Measurements from ENCODE around the gene MCM5.
"Not testable (repeated sequence)": the region's sequence is repeated elsewhere in the genome, so short reads cannot be mapped to it uniquely, and the experiment has no call there.

MCM5 gene

DNA sequence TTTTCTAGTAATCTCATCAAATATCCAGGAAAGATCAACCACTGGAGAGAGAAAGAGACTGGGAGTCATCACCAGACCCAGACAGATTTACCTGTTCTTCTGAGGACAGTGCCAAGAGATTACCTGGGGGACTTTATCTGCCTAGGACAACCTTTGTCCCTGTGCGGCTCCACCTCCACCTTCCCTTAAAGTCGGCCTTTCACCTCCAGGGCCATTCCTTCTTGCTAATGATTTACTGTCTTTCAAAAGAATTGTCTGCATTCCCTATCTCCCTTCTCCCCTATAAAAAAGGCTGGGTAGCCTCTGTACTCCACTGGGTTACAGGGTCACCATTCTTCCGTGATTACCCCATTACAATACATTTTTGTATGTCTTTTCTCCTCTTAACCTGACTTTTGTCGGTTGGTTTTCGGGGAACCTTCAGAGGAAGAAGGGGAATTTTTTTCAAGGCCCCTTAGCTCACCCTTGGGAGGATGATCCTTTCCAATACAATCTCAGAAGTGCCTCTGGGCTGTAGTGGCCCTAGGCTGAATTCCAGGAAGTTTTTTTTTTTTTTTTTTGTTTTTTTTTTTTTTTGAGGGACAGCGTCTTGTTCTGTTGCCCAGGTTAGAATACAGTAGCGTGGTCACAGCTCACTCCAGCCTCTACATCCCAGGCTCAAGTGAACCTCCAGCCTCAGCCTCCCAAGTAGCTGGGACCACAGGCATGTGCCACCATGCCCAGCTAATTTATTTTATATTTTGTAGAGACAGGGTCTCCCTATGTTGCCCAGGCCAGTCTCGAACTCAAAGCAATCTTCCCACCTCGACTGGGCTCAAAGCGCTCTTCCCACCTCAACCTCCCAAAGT is 20.6 kb upstream of the MCM5 start:
- DNase-seq = no peak

- DNase-seq = no peak
Measured at GRCh38 chr22:35380013-35380412, 19.9 kb upstream of the MCM5 start.

- DNase-seq = peak in 3 of 5 donors; percentile 11 to 80 (median 23)
Measured at GRCh38 chr22:35380537-35381423, 19.2 kb upstream of the MCM5 start, which contains the start of gene HMOX1. Gene HMOX1, plus strand, starts transcription at chr22:35381096. Its CDS starts 78 bp downstream, at chr22:35381174.

GRCh38 chr22:35381424-35382009 is 18.4 kb upstream of the MCM5 start:
- DNase-seq = no peak

GRCh38 chr22:35383679-35384071 is 16.3 kb upstream of the MCM5 start:
- DNase-seq = no peak

DNA sequence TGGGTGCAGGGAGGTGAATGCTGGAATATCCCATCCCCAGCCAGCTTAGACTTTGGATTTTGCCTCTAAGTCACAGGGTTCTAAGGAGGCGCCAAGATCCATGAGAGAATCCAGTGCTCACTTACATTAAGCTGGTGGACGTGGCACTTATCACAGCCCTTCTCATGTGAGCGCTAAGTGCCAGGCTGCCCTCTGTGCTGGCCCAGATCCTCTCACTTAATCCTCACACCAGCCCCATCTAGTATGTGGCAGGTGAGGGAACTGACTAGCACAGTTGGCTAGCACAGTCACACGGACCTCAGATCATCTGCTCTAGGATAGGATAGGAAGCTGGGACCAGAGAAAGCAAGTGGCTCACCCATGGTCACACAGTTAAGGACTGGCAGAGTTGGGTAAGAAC is 15.4 kb upstream of the MCM5 start:
- no peak for DNase-seq

DNA sequence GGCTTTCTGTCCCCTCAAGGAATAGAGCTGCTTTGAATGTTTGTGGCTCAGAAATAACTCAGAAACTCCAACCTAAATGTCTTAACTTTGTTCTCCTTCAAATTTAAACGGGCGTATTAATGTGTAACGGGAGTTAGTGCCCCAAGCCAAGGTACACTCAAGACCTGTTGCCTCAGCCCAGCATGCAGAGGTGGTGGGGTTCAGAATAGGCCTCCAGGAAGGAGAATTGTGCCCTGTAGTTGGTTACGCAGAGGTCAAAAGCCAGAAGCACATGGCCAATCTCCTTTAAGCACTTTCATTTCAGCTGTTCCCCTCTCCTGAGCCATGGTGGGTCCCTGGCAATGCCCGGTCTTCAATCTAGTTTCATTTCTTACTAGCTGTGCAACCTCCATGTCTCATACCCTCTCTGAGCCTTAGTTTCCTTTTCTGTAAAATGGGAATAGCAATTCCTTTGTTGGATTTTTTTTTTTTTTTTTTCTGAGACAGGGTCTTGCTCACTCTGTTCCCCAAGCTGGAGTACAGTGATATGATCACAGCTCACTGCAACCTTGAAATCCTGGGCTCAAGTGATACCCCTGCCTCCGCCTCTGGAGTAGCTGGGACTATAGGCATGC is 14.9 kb upstream of the MCM5 start:
- no peak for DNase-seq

DNA sequence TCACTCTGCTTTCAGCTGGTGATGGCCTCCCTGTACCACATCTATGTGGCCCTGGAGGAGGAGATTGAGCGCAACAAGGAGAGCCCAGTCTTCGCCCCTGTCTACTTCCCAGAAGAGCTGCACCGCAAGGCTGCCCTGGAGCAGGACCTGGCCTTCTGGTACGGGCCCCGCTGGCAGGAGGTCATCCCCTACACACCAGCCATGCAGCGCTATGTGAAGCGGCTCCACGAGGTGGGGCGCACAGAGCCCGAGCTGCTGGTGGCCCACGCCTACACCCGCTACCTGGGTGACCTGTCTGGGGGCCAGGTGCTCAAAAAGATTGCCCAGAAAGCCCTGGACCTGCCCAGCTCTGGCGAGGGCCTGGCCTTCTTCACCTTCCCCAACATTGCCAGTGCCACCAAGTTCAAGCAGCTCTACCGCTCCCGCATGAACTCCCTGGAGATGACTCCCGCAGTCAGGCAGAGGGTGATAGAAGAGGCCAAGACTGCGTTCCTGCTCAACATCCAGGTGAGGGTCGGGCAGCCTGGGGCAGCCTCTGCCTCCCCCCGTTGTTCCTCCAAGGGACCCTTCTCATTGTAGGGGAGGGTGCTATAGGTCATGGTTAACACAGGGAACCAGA is 13.2 kb upstream of the MCM5 start:
- no peak for DNase-seq

GRCh38 chr22:35390933-35391332 is 9.0 kb upstream of the MCM5 start:
- no peak for DNase-seq

- DNase-seq = no peak
Measured at GRCh38 chr22:35392357-35392756, 7.6 kb upstream of the MCM5 start.

DNA sequence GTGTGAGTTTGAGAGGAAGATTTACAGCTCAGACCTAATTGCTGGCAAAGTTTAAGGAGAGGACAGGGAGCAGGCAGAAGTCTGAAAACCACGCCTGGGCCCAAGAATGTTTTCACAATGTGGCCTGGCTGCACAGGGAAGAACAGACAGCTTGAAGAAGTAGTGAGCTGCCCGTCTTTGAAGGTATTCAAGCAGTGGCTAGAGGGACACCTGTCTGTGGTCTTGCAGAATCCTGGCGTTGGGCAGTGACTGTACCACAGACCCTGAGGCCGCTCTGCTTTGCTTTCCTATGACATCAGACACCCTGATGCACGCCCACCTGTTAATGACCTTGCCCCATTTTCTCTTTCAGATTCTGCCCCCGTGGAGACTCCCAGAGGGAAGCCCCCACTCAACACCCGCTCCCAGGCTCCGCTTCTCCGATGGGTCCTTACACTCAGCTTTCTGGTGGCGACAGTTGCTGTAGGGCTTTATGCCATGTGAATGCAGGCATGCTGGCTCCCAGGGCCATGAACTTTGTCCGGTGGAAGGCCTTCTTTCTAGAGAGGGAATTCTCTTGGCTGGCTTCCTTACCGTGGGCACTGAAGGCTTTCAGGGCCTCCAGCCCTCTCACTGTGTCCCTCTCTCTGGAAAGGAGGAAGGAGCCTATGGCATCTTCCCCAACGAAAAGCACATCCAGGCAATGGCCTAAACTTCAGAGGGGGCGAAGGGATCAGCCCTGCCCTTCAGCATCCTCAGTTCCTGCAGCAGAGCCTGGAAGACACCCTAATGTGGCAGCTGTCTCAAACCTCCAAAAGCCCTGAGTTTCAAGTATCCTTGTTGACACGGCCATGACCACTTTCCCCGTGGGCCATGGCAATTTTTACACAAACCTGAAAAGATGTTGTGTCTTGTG is 6.6 kb upstream of the MCM5 start:
- DNase-seq = no peak

GRCh38 chr22:35394011-35394312 is 6.0 kb upstream of the MCM5 start:
- DNase-seq = no peak

DNA sequence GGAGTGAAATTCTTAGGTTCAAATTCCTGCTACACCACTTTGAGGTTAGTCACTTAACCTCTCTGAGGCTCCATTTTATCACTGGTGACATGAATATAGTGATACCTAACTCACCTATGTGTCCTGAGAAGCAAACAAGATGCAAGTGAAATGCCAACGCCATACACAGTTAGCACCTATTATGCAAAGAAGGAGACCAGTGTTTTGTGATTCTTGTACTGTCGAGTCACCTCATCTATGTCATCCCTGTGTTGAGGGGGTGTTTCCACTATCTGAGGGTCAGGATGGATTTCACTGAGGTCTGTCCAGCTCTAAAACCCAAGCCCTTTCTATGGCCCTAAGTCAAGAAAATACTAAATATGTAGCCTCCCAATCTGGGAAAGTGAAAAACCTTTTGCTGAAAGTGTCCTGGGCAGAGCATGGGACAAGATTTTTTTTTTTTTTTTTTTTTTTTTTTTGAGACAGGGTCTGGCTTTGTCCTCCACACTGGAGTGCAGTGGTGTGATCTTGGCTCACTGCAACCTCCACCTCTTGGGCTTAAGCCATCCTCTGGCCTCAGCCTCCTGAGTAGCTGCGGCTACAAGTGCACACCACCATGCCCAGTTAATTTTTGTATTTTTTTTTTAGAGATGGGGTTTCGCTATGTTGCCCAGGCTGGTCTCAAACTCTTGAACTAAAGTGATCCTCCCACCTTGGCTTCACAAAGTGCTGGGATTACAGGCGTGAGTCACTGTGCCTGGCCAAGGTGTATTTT is 5.0 kb upstream of the MCM5 start:
- no peak for DNase-seq

GRCh38 chr22:35396622-35397021 is 3.3 kb upstream of the MCM5 start:
- DNase-seq = not testable (repeated sequence)

- no peak for DNase-seq
Measured at GRCh38 chr22:35397095-35397904, 2.6 kb upstream of the MCM5 start.

GRCh38 chr22:35398591-35398973 is 1.4 kb upstream of the MCM5 start:
- DNase-seq = no peak

GRCh38 chr22:35399114-35399677 is 744 bp upstream of the MCM5 start:
- peak in 1 of 5 donors; percentile 15 for DNase-seq

- DNase-seq = no peak
Measured at GRCh38 chr22:35400501-35400790, 506 bp downstream of the MCM5 start.

- DNase-seq = no peak
Measured at GRCh38 chr22:35401863-35402262, 1.9 kb downstream of the MCM5 start.

GRCh38 chr22:35403356-35403755 is 3.4 kb downstream of the MCM5 start:
- DNase-seq = no peak
